Left ventricle myocardium superior (tissue), 1 donor: ENCODE data around the gene CDCA7. TPM values are rescaled to one million over a fixed set of nuclear protein-coding genes. Genes with fewer than 3 reads are reported as not detected.
"Not testable (repeated sequence)": the region's sequence is repeated elsewhere in the genome, so short reads cannot be mapped to it uniquely, and the experiment has no call there.

Source experiments
- ATAC-seq: fragments of 200-7000 bp; cut with Tn5 transposase; one replicate; pipeline ENCODE4 v1.9.1; 2020; ENCODE audit warnings: mild to moderate bottlenecking, moderate library complexity
- DNase-seq: peaks from one replicate; pipeline ENCODE4 v3.0.0-alpha.2; 2020
- intact Hi-C: fragments of 100-400 bp; cut with micrococcal nuclease; formaldehyde crosslinking; loops from one replicate; pipeline ENCODE4 v1.11.0; 2022
- long read RNA-seq: library from polyadenylated mRNA; unstranded; transcript quantifications from one replicate; pipeline ENCODE4 v2.0.0, GENCODE V29; 2021
- total RNA-seq: library from RNA; stranded (reverse); fragmentation: NEBNext Ultra II Directional; extraction: Animal tissue kit (Norgen Biotek cat#: 25700); gene quantifications from one replicate; pipeline ENCODE4 v1.2.1, GENCODE V29; 2021
- donor health status: DM: no; HTN: yes; CAD: no; lungs with severe emphysema.

Gene CDCA7
- total RNA-seq: 1.4 TPM
- long read RNA-seq: 0 reads

- intact Hi-C loops: no loop called here
- ATAC-seq: peak; percentile 96
- peak; percentile 79 for DNase-seq
These were observed at the start of gene CDCA7 for GRCh38 chr2:173354582-173355131. CDCA7 (plus strand) TSS chr2:173354872; CDS start chr2:173354964, 92 bp downstream.

DNA sequence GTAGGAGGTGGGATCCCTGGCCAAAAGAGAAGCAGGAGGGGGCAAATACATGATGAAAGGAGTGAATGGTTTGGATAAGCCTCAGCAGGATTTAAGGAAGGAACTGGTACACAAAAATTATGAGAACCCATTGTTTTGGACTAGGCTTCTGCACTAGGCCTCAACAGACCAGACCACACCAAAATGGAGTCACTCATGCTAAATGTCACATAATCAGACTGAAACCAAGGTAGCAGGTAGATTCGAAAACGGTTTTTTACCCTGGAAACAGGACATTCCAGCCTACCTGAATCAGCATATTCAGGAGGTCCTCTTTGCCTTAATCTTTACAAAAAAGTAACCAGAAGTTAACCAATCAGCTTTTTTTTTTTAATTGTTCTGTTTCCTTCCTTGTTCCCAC is 49.4 kb upstream of the CDCA7 start:
- ATAC-seq: no peak
- intact Hi-C loops: no loop called here
- no peak for DNase-seq

DNA sequence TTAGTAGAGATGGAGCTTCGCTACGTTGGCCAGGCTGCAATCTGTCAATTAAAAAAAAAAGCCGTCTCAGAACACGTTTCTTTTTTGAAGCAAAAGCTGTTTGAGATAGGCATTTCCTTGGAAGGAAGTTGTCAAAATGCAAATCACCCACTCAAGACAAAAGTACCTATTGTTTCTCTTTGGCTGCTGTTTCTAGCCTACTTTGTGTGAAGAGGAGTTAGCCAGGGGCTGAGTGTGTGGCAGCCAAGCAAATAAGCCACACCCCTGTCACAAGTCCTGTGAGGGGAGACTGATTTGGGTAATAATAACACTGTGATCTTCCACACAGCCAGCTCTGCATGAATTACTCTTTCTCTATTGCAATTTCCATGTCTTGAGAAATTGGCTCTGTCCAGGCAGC is 47.4 kb upstream of the CDCA7 start:
- intact Hi-C loops: no loop called here
- no peak for DNase-seq
- ATAC-seq: no peak

DNA sequence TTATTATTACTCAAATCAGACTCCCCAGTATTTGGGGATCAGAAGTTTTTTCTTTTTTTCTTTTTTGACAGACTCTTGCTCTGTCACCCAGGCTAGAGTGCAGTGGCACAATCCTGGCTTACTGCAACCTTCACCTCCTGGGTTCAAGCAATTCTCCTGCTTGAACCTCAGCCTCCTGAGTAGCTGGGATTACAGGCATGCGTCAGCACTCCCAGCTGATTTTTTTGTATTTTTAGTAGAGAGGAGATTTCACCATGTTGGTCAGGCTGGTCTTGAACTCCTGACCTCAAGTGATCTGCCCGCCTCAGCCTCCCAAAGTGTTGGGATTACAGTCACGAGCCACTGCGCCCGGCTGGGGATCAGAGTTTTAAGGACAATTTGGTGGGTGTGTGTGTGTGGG is 45.3 kb upstream of the CDCA7 start:
- DNase-seq, ATAC-seq, intact Hi-C loops: not testable (repeated sequence)

- ATAC-seq (no peak), DNase-seq (no peak)
- intact Hi-C loops: no loop called here
These were observed 42.6 kb upstream of the CDCA7 start for GRCh38 chr2:173311844-173312606.

DNA sequence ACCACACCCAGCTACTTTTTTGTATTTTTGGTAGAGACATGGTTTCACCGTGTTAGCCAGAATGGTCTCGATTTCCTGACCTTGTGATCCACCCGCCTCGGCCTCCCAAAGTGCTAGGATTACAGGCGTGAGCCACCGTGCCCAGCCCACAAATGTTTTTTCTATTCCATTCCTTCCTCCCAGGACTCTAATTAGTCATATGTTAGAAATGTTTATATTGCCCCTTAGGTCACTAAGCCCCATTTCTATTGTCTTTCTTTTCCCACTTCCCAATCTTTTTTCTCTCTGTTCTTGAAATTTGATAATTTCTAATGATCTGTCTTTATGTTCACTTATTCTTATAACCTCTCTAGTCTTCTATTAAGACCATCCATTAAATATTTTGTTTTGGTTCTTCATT is 31.3 kb upstream of the CDCA7 start:
- intact Hi-C loops: no loop called here
- no peak for ATAC-seq

DNA sequence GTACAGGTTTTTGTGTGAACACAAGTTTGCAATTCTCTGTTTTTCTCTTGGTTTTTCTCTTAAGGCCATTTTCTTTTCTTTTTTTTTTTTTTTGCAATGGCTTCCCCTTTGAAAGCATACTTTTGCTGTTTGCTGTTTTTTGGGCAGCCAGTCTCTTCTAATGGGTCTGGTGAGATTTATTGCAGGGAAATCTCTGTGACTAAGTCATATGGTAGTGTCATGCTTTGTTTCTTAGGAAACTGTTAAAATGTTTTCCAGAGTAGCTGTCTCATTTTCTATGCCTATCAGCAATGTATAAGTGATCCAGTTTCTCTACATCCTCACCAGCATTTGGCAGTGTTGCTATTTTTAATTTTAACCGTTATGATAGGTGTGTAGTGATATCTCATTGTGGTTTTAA is 27.9 kb upstream of the CDCA7 start:
- intact Hi-C loops: no loop called here
- no peak for ATAC-seq
- no peak for DNase-seq

More for the DNA sequence above, 31.3 kb upstream of the CDCA7 start:
- no peak for DNase-seq

DNA sequence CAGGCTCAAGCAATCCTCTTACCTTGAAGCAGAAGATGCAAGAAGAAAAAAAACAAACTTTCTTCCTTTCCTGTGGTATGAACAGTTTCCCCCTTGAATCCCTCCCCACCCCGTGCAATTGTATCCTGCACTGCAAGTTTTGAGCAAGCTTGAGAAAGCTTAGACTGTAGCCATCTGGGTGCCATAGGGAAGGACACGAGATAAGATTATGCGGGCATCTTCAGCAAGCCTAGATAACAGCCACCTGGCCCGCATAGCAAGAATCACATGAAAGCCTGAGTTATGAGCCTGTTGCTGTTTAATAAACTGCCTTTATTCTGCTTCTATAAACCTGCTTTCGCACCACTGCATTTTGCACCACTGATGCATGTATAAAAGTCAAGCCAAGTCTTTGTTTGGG is 27.3 kb upstream of the CDCA7 start:
- intact Hi-C loops: no loop called here
- no peak for ATAC-seq

DNA sequence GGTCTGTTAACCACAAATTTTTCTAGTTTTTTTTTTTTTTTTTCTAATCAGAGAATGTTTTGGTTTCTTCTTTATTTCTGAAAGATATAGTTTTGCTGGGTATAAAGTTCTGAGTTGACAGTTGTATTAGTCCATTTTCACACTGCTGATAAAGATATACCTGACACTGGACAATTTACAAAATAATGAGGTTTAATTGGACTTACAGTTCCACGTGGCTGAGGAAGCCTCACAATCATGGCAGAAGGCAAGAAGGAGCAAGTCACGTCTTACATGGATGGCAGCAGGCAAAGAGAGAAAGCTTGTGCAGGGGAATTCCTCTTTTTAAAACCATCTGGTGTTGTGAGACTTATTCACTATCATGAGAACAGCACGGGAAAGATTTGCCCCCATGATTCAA is 21.7 kb upstream of the CDCA7 start:
- ATAC-seq, DNase-seq, intact Hi-C loops: not testable (repeated sequence)

More for the DNA sequence above, 27.3 kb upstream of the CDCA7 start:
- DNase-seq: no peak

GRCh38 chr2:173339807-173340206 is 14.9 kb upstream of the CDCA7 start:
- DNase-seq (no peak), ATAC-seq (no peak)
- intact Hi-C loops: no loop called here

GRCh38 chr2:173343921-173344320 is 10.8 kb upstream of the CDCA7 start:
- DNase-seq (no peak), ATAC-seq (no peak)
- intact Hi-C loops: no loop called here

- DNase-seq (no peak), ATAC-seq (no peak)
- intact Hi-C loops: no loop called here
These were observed 8.6 kb upstream of the CDCA7 start for GRCh38 chr2:173346035-173346434.

GRCh38 chr2:173347305-173348168 is 7.1 kb upstream of the CDCA7 start:
- ATAC-seq: no peak
- DNase-seq: no peak
- intact Hi-C loops: no loop called here

- no peak for DNase-seq
- no peak for ATAC-seq
- intact Hi-C loops: no loop called here
These were observed 5.4 kb upstream of the CDCA7 start for GRCh38 chr2:173349287-173349686.

GRCh38 chr2:173350383-173350782 is 4.3 kb upstream of the CDCA7 start:
- intact Hi-C loops: no loop called here
- DNase-seq: no peak
- no peak for ATAC-seq

- ATAC-seq: no peak
- intact Hi-C loops: no loop called here
These were observed 2.8 kb upstream of the CDCA7 start for GRCh38 chr2:173351879-173352278.

GRCh38 chr2:173353556-173353955 is 1.1 kb upstream of the CDCA7 start:
- DNase-seq (no peak), ATAC-seq (no peak)
- intact Hi-C loops: no loop called here

More at GRCh38 chr2:173351879-173352278, 2.8 kb upstream of the CDCA7 start:
- DNase-seq: no peak

GRCh38 chr2:173354073-173354581 is 545 bp upstream of the CDCA7 start:
- intact Hi-C loops: no loop called here
- ATAC-seq: no peak
- no peak for DNase-seq

DNA sequence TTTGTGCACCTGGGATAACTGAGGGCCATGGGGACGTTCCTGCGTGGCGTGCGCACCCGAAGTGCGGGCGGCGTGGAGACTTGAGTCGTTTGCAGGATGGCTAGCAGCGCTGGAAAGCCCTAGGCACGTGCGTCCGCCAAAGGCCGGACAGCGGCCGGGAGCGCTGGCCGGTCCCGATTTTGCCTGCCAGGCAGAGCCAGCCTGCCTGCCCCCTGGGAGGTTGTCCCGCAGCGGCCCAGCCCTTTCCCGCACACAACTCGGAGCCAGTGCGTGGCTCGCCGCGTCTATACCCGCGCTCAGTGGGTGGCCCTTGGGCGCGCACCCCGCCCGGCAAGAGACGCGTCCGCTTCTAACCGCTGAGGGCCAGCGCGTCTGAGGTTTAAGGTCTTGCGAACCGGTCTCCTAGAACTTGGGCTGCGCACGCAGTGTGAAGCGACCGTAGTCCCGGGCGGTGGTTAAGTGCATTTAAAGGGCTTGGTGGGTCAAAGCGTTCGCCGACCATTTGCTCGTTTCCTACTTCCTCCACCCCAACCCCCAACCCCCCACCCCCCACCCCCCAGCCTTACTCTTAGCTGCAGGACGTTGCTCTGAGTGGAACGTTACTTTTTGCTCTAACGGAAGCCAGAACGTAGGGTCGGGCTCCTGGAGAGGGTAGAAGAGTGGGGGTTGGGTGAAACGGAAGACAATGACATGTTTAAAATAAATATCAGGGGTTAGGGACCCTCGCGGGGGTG is 627 bp downstream of the CDCA7 start:
- ATAC-seq (peak; percentile 80), DNase-seq (peak; percentile 60)
- intact Hi-C loops: no loop called here
